ENCODE data around the gene RBFA.
"Not testable (repeated sequence)": the region's sequence is repeated elsewhere in the genome, so short reads cannot be mapped to it uniquely, and the experiment has no call there.

Gene RBFA

GRCh38 chr18:80004600-80005342, 29.5 kb upstream of the RBFA start:
- no peak for DNase-seq
- TF ChIP-seq CTCF (IDR thresholded peaks at IDR 0.05) = no peak
- no peak overlapping the region for H3K4me3 Mint-ChIP-seq
- H3K9me3 Mint-ChIP-seq = peaks cover 80% of the 10 kb centered on the region
- no peak overlapping the region for H3K27ac Mint-ChIP-seq
- H3K4me1 Mint-ChIP-seq = peaks cover 6% of the 10 kb centered on the region
- peaks cover 39% of the 10 kb centered on the region for H3K36me3 Mint-ChIP-seq (ENCODE audit: low read depth)
- H3K27me3 Mint-ChIP-seq (ENCODE audit: low read depth, poor library complexity) = no peaks in the 10 kb centered on the region

GRCh38 chr18:80006724-80007123, 27.5 kb upstream of the RBFA start:
- peaks cover 52% of the 10 kb centered on the region for H3K36me3 Mint-ChIP-seq (ENCODE audit: low read depth)
- H3K27me3 Mint-ChIP-seq (ENCODE audit: low read depth, poor library complexity) = peaks cover 7% of the 10 kb centered on the region

GRCh38 chr18:80009661-80010550, 24.3 kb upstream of the RBFA start:
- no peak overlapping the region for H3K4me3 Mint-ChIP-seq
- DNase-seq = no peak
- no peak overlapping the region for H3K27ac Mint-ChIP-seq
- H3K9me3 Mint-ChIP-seq = peaks cover 85% of the 10 kb centered on the region
- peaks cover 64% of the 10 kb centered on the region for H3K36me3 Mint-ChIP-seq (ENCODE audit: low read depth)
- no peak for TF ChIP-seq CTCF (IDR thresholded peaks at IDR 0.05)
- peaks cover 7% of the 10 kb centered on the region for H3K27me3 Mint-ChIP-seq (ENCODE audit: low read depth, poor library complexity)
- peaks cover 12% of the 10 kb centered on the region for H3K4me1 Mint-ChIP-seq

More at GRCh38 chr18:80006724-80007123, 27.5 kb upstream of the RBFA start:
- DNase-seq = no peak
- H3K9me3 Mint-ChIP-seq = peaks cover 81% of the 10 kb centered on the region
- H3K4me3 Mint-ChIP-seq = no peak overlapping the region
- no peak for TF ChIP-seq CTCF (IDR thresholded peaks at IDR 0.05)
- no peak overlapping the region for H3K27ac Mint-ChIP-seq
- H3K4me1 Mint-ChIP-seq = peaks cover 9% of the 10 kb centered on the region

- no peak for TF ChIP-seq CTCF (IDR thresholded peaks at IDR 0.05)
- peaks cover 12% of the 10 kb centered on the region for H3K4me1 Mint-ChIP-seq
Observed at GRCh38 chr18:80010551-80010906, 23.7 kb upstream of the RBFA start.

GRCh38 chr18:80011496-80012137, 22.6 kb upstream of the RBFA start:
- DNase-seq; H3K4me3 Mint-ChIP-seq; H3K27ac Mint-ChIP-seq; H3K27me3 Mint-ChIP-seq (ENCODE audit: low read depth, poor library complexity): not testable (repeated sequence)
- peaks cover 64% of the 10 kb centered on the region for H3K36me3 Mint-ChIP-seq (ENCODE audit: low read depth)
- peaks cover 83% of the 10 kb centered on the region for H3K9me3 Mint-ChIP-seq
- peaks cover 12% of the 10 kb centered on the region for H3K4me1 Mint-ChIP-seq

More at GRCh38 chr18:80010551-80010906, 23.7 kb upstream of the RBFA start:
- H3K27me3 Mint-ChIP-seq (ENCODE audit: low read depth, poor library complexity) = peaks cover 7% of the 10 kb centered on the region
- H3K9me3 Mint-ChIP-seq = peaks cover 89% of the 10 kb centered on the region
- H3K27ac Mint-ChIP-seq = no peak overlapping the region
- peaks cover 64% of the 10 kb centered on the region for H3K36me3 Mint-ChIP-seq (ENCODE audit: low read depth)
- no peak overlapping the region for H3K4me3 Mint-ChIP-seq
- DNase-seq = no peak

- Mint-ChIP-seq H3K4me1 (peaks cover 12% of the 10 kb centered on the region), H3K4me3 (no peak overlapping the region), H3K36me3 (ENCODE audit: low read depth) (peaks cover 56% of the 10 kb centered on the region), H3K27ac (no peak overlapping the region), H3K9me3 (peaks cover 72% of the 10 kb centered on the region), H3K27me3 (ENCODE audit: low read depth, poor library complexity) (peaks cover 7% of the 10 kb centered on the region)
- no peak for DNase-seq
- TF ChIP-seq CTCF (IDR thresholded peaks at IDR 0.05) = no peak
Observed at GRCh38 chr18:80012714-80013113, 21.5 kb upstream of the RBFA start.

Measured in nephron progenitor cell (in vitro differentiated cells).